SKM-1 (cell line): ENCODE data around the gene INSYN2B.
A peak's percentile ranks its signal among the peaks of the same experiment; 100 is the strongest.

ENCODE experiments used
- DNase-seq: peaks from one replicate; lab custom pipeline; 2025; ENCODE audit not compliant: unreplicated experiment; lab: John Stamatoyannopoulos, UW

INSYN2B gene

DNA sequence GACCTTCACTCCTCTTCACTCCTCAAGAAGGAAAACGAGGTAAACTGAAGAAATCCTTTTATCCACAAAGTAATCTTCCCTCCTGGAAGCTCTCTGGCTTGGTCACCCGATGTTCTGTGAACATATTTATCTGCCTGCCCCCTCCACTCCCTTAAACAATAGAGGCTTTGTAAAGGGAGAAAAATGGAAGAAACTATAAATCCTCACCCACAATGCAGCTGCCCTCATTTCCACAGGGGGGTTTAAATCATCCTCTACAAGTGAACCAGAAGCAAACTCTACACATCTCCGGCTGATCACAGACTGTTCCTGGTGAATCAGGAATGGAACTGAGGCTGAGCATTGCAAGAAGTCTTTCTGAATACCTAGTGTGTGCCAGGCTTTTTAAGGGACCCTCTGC, 7.2 kb downstream of the INSYN2B start:
- no peak for DNase-seq

DNA sequence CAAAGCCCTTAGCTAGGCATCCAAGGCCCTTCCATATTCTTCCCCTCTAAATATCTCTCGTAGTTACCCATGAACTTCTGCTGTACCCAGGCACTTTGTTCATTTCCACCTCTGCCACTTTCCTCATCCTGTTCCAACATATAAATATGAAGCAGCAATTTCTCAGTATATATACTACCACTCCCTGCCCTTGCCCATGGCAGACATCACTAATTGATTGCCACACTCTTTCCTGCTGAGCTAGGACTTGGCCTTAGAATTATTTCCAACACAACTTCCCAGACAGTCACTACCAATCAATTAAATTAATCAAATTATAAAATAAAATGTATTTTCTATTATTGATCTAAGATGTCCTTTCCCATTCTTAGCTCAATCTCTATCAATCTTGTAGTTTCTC, 8.5 kb downstream of the INSYN2B start:
- no peak for DNase-seq

DNA sequence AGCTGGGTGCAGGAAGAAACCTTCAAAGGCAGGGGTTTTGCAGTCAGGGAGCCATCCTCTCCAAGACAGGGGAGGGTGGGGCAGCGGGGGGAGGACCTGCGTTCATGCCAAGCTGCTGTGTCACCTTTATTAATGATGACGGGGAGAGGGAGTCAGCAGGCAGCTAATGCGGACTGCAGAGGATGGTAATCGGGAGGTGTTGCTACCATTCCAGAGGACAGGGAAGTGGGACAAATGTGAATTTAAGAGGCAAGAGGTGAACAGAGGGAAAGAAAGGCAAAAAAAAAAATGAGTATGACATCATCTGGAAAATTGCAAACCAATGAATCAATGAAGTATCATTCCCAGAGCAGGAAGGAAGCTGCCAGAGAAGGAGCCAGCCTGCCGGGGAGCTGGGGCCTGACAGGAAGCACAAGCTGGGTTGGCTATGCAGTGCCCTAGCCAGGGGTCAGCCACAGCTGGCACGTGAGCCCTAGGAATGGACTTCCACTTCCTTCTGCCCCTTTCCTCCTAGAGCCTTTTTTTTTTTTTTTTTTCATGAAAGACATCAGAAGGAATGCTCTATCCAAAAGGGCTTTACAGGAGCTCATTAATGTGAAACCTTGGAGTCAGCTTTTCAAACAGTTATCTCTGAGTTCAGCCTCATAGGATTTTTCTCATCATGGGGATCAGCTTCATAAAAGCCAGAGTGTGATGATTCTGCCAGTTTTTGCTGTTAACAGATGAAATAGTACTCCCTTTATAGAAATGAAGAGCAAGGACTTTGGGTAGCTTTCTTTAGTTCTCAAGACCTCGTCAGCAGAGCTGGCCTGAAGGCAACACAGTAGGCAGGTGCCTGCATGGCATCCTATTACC, 9.2 kb downstream of the INSYN2B start:
- no peak for DNase-seq

GRCh38 chr5:169970339-169970738, 10.0 kb downstream of the INSYN2B start:
- DNase-seq: no peak

DNA sequence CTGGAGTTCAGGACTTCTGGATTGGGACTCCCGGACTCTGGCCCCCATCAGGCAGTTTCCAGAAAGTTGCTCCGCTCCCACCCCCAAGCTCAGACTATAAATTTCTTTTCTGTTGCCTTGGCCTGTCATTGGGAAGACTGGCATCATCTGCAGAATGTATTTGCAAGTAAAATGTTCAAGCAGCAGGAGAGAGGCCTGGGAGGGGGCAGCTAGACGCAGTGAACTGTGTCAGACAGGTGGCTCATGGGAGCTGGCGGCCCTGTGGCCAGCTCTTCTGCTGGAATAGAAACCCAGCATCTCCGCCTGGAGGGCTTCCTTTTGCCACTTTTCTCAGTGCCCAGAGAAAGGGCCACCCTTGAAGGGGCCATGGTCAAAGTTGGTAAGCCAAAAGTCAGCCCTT, 16.0 kb downstream of the INSYN2B start:
- DNase-seq: no peak

DNA sequence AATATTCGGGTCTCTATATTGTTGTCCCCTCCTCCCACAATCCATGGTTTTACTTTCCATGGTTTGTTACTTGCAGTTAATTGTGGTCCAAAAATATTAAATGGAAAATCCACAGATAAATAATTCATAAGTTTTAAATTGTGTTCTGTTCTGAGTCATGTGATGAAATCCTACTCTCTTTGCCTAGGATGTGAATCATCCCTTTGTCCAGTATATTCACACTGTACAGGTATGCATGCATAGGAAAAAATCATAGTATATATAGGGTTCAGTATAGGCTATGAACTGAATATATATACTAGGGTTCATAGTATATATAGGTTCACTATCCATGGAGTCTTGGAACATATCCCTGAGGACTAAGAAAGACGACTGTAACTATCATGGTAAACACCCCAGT, 19.6 kb downstream of the INSYN2B start:
- DNase-seq: no peak

DNA sequence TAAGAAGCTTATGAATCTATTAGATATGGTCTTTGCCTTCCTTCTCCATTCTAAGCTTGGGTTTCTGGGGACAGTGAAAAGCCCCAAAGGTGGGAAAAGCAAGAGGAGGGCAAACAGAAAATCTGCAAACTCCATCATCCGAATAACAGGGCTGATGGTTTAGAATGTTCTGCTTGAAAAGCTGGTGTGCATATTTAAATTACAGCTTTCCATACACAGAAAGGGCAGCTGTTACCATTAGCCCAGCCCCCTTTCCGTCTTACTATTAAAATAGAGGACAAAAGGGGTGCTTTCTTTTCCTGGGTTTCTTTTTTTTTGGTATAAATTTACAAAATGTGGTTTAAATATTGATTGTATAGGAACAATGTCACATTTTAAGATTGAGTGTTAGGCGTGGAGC, 22.0 kb downstream of the INSYN2B start:
- DNase-seq: no peak

- no peak for DNase-seq
These were observed 23.5 kb downstream of the INSYN2B start for GRCh38 chr5:169956756-169957155.

- no peak for DNase-seq
These were observed 24.2 kb downstream of the INSYN2B start for GRCh38 chr5:169956126-169956525.

DNA sequence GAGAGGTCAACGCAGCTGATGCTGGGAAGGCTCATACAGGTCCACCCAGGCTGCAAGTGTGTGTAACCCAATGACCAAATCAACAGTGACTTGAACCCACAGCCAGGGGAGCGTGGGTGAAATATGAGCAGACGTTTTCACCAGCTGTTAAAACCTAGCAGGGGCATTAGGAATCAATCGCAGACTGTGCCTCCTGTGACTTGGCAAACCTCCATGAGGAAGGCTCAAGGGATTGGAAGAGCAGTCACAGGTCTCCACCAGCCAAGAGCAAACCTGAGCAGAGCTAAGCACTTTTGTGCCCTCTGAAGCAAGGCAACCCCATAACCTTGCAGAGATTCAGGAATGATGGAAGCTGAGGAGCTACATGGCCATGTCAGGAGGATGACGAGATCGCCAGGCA, 25.5 kb downstream of the INSYN2B start:
- no peak for DNase-seq

GRCh38 chr5:169953196-169953595, 27.1 kb downstream of the INSYN2B start:
- DNase-seq: peak; percentile 43

DNA sequence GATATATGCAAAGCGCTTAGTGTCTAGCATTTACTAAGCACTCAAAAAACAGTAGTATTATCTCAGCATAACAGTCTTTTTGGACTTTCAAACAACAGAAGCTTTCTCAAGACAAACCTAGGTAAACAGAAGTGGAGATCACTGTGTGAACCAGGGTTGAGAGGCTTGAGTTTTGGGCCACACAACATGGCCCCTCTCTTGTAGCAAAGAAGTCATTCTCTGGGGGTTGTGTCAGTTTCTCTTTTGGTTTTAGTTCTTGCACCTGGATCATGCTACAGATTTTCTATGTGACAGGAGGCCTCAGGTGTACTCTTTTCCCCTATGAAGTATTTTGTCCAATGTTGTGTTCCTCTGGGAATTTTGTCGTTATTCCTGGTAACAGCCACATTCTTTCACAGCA, 30.0 kb downstream of the INSYN2B start:
- no peak for DNase-seq

DNA sequence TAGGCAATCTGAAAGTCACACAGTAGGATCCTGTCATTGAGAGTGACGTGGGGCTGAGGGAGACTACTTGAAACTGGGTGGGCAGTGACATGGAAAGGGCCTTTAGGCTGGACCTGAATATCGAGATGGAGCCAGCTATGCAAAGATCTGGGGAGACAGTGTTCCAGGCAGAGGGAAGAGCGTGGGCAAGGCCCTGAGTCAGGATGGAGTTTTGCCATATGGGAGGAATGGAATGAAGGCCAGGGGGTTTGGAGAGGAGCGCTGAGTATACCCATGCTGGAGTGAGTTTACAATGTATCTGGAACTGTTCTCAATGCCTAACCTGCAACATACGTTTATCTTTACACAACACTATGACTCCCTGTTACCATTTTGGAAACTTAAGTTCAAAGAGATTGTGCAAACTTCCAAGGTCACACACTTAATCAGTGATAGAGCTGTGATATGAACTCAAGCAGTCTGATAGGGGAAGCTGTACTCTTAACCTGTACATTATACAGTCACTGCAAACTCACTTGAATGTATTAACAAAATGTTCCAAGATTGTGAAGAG, 33.5 kb downstream of the INSYN2B start:
- DNase-seq: no peak

DNA sequence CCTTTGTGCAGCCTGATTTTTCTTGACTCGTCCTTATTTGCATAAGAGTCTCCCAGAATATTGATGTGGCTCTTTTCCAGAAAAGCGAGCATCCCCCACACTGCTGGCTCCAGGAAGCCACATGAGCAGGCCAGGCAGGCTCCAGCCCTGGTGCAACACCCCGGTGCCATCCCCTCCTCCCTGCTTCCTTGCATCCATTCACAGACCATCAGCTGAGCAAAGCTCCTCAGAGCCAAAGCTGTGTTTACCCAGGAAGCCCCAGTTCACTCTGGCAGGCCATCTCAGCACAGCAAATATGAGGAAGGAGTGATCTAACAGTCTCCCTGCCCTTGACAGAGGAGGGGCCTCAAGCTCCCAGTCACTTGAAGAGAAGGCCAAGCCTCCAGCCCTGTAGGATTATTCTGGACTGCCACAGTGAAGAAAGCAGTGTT, 34.4 kb downstream of the INSYN2B start:
- DNase-seq: no peak

GRCh38 chr5:169944922-169945680, 35.2 kb downstream of the INSYN2B start:
- no peak for DNase-seq

- no peak for DNase-seq
These were observed 36.2 kb downstream of the INSYN2B start for GRCh38 chr5:169944115-169944514.

GRCh38 chr5:169943026-169943425, 37.3 kb downstream of the INSYN2B start:
- no peak for DNase-seq

GRCh38 chr5:169942181-169942580, 38.1 kb downstream of the INSYN2B start:
- DNase-seq: no peak

DNA sequence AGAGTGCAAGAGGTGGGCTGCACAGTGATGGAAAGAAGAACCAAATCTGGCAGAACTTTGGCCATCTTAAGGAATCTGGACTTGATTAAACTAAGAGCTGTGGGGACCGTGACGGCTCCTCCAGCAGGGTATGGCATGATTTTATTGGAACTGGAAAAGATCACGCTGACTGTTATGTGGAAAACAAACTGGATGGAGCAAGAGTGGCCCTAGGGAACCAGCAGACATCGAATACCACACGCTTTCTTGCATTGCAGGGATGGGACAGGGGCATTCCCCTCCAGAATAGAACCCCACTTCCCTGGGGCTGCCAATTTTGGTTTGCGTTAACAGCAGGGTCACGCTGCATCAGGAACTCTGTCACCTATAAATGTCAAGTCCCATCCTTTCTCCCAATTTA, 38.8 kb downstream of the INSYN2B start:
- DNase-seq: no peak

- DNase-seq: no peak
These were observed 40.6 kb downstream of the INSYN2B start for GRCh38 chr5:169939731-169940130.

DNA sequence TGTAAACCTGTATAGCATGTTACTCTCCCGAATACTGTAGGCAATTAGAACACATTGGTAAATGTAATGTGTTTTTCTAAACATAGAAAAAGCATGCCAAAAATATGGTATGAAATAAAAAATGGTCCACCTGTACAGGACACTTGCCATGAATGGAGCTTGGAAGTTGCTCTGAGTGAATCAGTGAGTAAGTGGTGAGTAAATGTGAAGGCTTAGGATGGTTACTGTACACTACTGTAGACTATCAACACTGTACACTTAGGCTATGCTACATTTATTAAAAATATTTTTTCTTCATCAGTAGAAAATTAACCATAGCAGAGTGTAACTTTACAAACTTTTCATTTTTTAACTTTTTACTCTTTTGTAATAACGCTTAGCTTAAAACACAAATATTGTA, 41.9 kb downstream of the INSYN2B start:
- no peak for DNase-seq

DNA sequence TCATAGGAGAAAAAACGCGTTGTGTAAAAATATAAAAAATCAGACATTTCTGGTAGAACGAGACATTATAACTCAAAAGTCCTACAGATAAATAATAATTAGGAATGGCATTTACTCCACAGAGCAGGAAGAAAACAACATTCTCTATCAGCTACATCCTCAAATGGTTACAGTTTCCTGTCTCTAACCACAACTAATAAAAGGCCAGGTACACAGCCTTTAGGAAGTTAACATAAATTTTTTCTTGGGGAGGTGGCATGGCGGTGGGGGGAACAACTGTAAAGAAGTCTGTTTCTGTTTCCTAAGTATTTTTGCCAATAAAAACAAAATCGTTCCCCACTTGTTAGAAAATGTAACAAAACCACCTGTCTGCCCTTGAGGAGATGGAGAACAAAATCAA, 44.5 kb downstream of the INSYN2B start:
- DNase-seq: no peak
